ENCODE results near the gene SLC24A5. TPM values are rescaled to one million over a fixed set of nuclear protein-coding genes. Genes with fewer than 3 reads are reported as not detected.

Gene SLC24A5
- total and polyA plus RNA-seq, 2 donors (not counting 3 experiments of a cell fraction or from before 2014, with no cell fraction given): not detected

- H3K9me1 ChIP-seq (replicated peaks; ENCODE audit: control insufficient read depth, extremely low read depth, insufficient read depth, low read length): no peaks in the 10 kb centered on the region
- no peaks in the 10 kb centered on the region for H3K4me1 ChIP-seq (ENCODE audit: control insufficient read depth, extremely low read depth, insufficient read depth, low read length)
- DNase-seq (ENCODE audit: low read depth, low spot score) (no peak), FAIRE-seq (no peak)
- dilution Hi-C loops (cut with MboI; ENCODE audit: extremely low pct_ligation_motif_present, low sequenced_read_pairs): no loop called here
- no peaks in the 10 kb centered on the region for H3K27me3 ChIP-seq (ENCODE audit: control insufficient read depth in 2 of 2, insufficient read depth in 2 of 2, low read length in 2 of 2)
- peaks cover 55% of the 10 kb centered on the region for H3K79me2 ChIP-seq (ENCODE audit: control insufficient read depth, insufficient read depth, low read length)
- no peaks in the 10 kb centered on the region for H4K20me1 ChIP-seq (replicated peaks; ENCODE audit: control insufficient read depth, extremely low read depth, insufficient read depth, low read length)
- no peaks in the 10 kb centered on the region for H3K9me3 ChIP-seq (replicated peaks; ENCODE audit: control insufficient read depth, insufficient read depth, low read length)
- no peak overlapping the region for H3K9ac ChIP-seq (replicated peaks; ENCODE audit: extremely low read depth, insufficient read depth, low read length)
- intact Hi-C loops (cut with micrococcal nuclease): loop anchor here (10.0 kb wide), 1 partner anchor 456 kb away; the partner anchor contains the start of gene SEMA6D
- CTCF ChIA-PET: no interaction called here
- TF ChIP-seq MYC (IDR thresholded peaks at IDR 0.05; ENCODE audit: low read depth, low read length): no peak
- TF ChIP-seq MAX (IDR thresholded peaks at IDR 0.05; ENCODE audit: insufficient read depth, insufficient read length): no peak
- TF ChIP-seq GATA2 (IDR thresholded peaks at IDR 0.05; ENCODE audit: insufficient read depth, insufficient read length, low read depth, low read length): no peak
- no peak for TF ChIP-seq CTCF (IDR thresholded peaks at IDR 0.05; ENCODE audit: extremely low read depth in 1 of 2, insufficient read depth in 1 of 2, low read depth in 1 of 2, low read length in 2 of 2)
- TF ChIP-seq JUN (IDR thresholded peaks at IDR 0.05; ENCODE audit: borderline replicate concordance, insufficient read depth, insufficient read length, low read depth): no peak
- no peak for TF ChIP-seq EZH2 (IDR thresholded peaks at IDR 0.05; ENCODE audit: borderline replicate concordance, low read depth, low read length, severe bottlenecking)
- no peak for TF ChIP-seq POLR2AphosphoS5 (IDR thresholded peaks at IDR 0.05; ENCODE audit: insufficient read depth, low read depth, low read length)
- no peak for TF ChIP-seq FOS (IDR thresholded peaks at IDR 0.05; ENCODE audit: borderline replicate concordance, insufficient read depth, low read length)
- TF ChIP-seq POLR2A (IDR thresholded peaks at IDR 0.05; ENCODE audit: low read depth, low read length): no peak
- H2AFZ ChIP-seq (ENCODE audit: low read depth, low read length): no peak overlapping the region
- H3K36me3 ChIP-seq (ENCODE audit: control insufficient read depth in 2 of 2, extremely low read depth in 1 of 2, insufficient read depth in 2 of 2, low read length in 2 of 2): peaks cover 0 to 4% of the 10 kb centered on the region in 2 experiments
- BruUV-seq (replicated peaks): no TSS peak
- no peak overlapping the region for H3K27ac ChIP-seq (ENCODE audit: insufficient read depth, low read depth, low read length)
- no peak overlapping the region for H3K4me3 ChIP-seq (replicated peaks in 1 of 3; ENCODE audit: insufficient read depth in 1 of 3, low read depth in 1 of 3, low read length in 3 of 3)
- no peak overlapping the region for H3K4me2 ChIP-seq (ENCODE audit: insufficient read depth, low read length)
- POLR2A ChIA-PET: no interaction called here
These were observed 50.2 kb downstream of the SLC24A5 start for GRCh38 chr15:48170981-48171380.

Data from endothelial cell of umbilical vein (primary cell).